ENCODE measurements around the gene MEIS2.

MEIS2 gene

GRCh38 chr15:37097144-37097919, 3.0 kb downstream of the MEIS2 start:
- no peak for DNase-seq

GRCh38 chr15:37096558-37097143, 3.7 kb downstream of the MEIS2 start:
- no peak for DNase-seq

GRCh38 chr15:37095770-37096557, 4.4 kb downstream of the MEIS2 start:
- no peak for DNase-seq

DNA sequence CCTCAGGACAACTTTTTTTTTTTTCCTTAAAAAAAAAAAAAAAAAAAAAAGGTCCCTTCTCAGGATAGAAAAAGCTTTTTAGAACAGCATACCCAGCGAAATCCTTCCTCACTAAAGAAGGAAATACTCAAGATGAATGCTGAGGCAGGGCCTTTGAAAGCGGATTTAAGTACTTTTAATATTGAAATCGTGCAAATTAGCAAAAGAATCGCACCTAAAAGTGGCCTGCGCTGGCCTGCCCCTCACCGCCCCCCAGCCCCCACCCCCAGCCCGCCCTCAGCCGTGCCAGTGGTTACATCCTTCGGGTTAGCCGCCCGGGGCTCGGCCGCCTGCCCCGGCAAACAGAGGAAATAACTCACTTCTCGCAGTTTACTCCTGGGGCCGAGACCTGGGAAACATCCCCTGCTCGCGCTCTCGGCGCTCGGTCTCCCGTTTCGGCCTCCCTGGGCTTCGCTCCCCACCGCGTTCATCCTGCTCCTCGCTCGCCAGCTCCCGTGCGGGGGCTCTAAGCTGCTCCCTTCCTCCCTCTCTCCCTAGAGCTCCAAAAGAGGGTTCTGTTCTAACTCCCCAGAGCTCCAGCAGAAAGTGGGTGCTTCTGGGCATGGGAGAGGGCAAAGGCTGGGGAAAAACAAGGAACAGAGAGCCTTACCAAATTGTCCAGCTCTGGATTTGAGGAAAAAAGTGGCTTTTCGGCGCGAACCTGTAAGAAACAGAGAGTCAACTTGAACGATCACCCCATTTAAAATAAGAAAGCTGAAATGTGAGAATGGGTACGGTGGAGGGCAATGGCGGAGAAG, 5.2 kb downstream of the MEIS2 start:
- no peak for DNase-seq

DNA sequence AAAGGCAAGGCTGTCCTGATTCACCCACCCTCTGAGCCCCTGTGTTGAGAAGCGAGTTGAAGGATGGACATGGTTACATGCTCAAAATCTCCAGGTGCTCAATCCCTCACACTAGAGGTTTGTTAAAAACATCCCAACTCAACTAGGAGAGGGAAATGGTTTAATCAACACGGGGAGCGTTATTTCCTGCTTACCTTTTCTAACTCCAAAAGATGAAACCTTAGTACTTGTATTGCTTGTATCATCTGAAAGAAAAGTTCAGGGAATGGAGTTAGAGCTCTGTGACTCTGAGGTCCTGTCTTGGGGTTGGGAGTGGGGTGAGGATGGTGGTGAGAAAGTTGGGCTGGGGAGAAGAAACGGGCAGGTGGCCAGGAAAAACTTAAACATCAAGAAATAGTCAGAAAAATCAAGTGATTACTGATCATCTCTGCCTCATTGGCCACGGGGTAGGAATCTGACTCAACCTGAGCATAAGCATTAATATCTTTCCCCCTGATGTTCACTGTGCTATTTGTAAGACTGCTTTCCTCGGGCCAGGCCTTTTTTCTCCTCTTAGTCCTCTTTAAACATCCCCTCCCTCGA, 5.9 kb downstream of the MEIS2 start:
- DNase-seq, result no peak

GRCh38 chr15:37093480-37094332, 6.6 kb downstream of the MEIS2 start:
- no peak for DNase-seq

- DNase-seq, result no peak
Observed at GRCh38 chr15:37090543-37091175, 9.7 kb downstream of the MEIS2 start.

GRCh38 chr15:37088436-37088835, 11.9 kb downstream of the MEIS2 start:
- no peak for DNase-seq

GRCh38 chr15:37087131-37087588, 13.2 kb downstream of the MEIS2 start:
- DNase-seq, result no peak

DNA sequence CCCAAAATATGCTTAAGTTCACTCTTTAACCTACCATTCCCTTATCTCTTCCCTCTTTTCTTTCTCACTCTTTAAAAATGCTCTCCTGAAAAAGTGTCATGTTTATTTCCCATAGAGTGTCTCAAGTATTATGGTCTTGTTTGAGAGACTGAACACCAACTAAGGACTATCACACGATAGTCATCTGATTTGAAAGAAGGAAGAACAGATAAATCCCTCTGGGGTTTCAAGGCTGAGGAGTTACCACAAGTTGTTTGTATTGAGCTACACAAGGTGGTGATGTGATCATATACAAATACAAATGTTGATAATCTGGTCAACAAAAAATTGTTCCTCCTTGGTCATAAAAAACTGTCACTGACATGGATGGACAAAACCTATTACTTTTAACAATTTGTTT, 13.8 kb downstream of the MEIS2 start:
- DNase-seq, result no peak

DNA sequence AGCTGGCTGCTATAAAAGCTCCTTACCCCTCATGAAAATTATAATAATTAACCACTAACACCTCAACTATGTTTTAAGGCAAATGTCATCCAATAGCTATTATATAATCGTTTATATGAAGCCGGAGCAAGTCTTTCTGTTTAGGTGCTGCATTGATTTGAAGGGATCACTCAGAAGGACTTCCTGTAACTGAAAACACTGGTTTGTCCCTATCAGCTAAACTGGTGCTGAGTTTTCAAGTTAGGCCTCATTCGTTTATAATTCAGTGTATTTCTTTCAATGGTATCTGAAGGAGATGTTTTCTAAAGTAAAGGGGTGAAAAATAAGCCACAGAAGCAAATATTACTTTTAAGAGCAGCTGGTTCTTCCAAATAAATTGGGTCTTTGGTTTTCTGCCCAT, 14.2 kb downstream of the MEIS2 start:
- DNase-seq, result no peak

GRCh38 chr15:37084602-37085001, 15.7 kb downstream of the MEIS2 start:
- no peak for DNase-seq

- no peak for DNase-seq
Observed at GRCh38 chr15:37083610-37084009, 16.7 kb downstream of the MEIS2 start.

DNA sequence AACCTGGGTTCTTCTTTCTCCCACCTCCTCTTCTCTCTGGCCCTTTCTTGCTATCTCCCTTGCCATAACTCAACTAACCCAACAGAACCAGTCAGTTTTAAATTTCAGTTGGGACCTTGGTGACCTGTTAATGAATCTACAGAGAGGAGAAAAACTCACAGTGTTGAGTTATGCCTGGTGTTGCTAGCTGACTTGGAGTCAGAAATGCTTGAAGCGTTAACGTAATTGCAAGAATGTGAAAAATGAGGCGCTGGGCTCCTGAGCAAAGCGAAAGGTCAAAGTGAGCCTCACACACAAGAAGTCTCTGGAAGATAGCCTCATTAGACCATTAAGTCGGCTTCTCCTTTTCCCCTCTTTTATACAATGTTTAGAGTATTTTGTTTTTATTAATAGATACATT, 18.4 kb downstream of the MEIS2 start:
- DNase-seq, result no peak

- no peak for DNase-seq
Observed at GRCh38 chr15:37080261-37080921, 20.0 kb downstream of the MEIS2 start.

GRCh38 chr15:37079726-37080125, 20.6 kb downstream of the MEIS2 start:
- no peak for DNase-seq

DNA sequence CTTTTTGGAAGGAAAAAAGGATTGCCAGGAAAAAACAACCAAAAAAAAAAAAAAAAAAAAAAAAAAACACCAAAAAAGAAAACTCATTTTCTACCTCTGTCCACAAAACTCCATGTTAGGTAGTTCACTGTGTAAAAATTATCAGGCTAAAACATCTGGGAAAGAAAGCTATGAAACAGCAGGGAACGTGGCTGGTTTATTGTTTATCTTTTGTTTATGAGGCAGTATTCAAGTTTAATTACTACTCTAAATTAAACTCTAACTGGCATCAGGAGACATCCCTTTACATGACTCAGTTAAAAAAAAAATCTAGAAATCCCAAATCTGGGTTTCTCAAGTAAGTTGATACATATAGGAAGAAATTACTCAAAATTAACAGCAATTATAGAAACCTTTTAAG, 21.8 kb downstream of the MEIS2 start:
- no peak for DNase-seq

GRCh38 chr15:37077623-37078351, 22.6 kb downstream of the MEIS2 start:
- DNase-seq, result no peak

GRCh38 chr15:37076543-37076942, 23.8 kb downstream of the MEIS2 start:
- no peak for DNase-seq

DNA sequence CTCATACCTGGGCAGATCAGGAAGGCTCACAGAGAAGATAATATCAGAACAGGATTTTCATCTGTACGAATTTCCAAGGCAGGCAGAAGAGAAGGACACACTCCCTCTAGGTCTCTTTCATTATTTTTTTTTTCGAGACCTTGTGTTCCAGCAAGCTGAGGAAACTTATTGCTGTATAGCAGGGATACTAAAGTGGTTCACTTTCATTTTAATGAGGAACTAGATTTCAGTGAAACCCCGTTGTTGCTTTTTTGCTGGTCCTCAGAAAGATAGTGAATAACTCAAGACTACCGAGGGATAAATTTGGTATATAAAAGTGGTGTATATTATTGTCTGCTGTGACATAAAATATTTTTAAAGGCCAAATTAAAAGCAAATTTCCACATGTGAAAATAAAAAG, 24.6 kb downstream of the MEIS2 start:
- no peak for DNase-seq
